ENCODE measurements around the gene HSD17B1.

HSD17B1 gene

GRCh38 chr17:42521666-42522262 is 31.0 kb upstream of the HSD17B1 start:
- ChIA-PET POLR2A (no interaction called here), CTCF (interaction anchor here (0.9 kb wide), 1 partner anchor 9 kb away, joined by 3 read pairs; no protein-coding TSS in a partner anchor)
- no peak for TF ChIP-seq CTCF (IDR thresholded peaks at IDR 0.05; ENCODE audit: control extremely low read depth, extremely low read depth, low read depth, missing control alignments)
- no peak for DNase-seq (ENCODE audit: extremely low spot score)

GRCh38 chr17:42522263-42522790 is 30.4 kb upstream of the HSD17B1 start:
- ChIA-PET CTCF (interaction anchor here (0.9 kb wide), 1 partner anchor 9 kb away, joined by 3 read pairs; no protein-coding TSS in a partner anchor), POLR2A (no interaction called here)
- no peak for TF ChIP-seq CTCF (IDR thresholded peaks at IDR 0.05; ENCODE audit: control extremely low read depth, extremely low read depth, low read depth, missing control alignments)
- DNase-seq (ENCODE audit: extremely low spot score) = no peak

- no peak for DNase-seq (ENCODE audit: extremely low spot score)
- ChIA-PET CTCF (interaction anchor here (0.9 kb wide), 1 partner anchor 10 kb away, joined by 3 read pairs; no protein-coding TSS in a partner anchor), POLR2A (no interaction called here)
- TF ChIP-seq CTCF (IDR thresholded peaks at IDR 0.05; ENCODE audit: control extremely low read depth, extremely low read depth, low read depth, missing control alignments) = no peak
Measured at GRCh38 chr17:42522798-42523278, 29.9 kb upstream of the HSD17B1 start.

- no peak for TF ChIP-seq CTCF (IDR thresholded peaks at IDR 0.05; ENCODE audit: control extremely low read depth, extremely low read depth, low read depth, missing control alignments)
- CTCF ChIA-PET = interaction anchor here (1.5 to 1.8 kb wide), 2 partner anchors 122 to 214 kb away, joined by 3 to 4 read pairs; no protein-coding TSS in a partner anchor
- POLR2A ChIA-PET = no interaction called here
- no peak for DNase-seq (ENCODE audit: extremely low spot score)
Measured at GRCh38 chr17:42525221-42525620, 27.5 kb upstream of the HSD17B1 start.

- CTCF ChIA-PET = interaction anchor here (0.6 to 2.2 kb wide), 9 partner anchors 8 to 202 kb away, joined by 3 to 14 read pairs (median 7); partner anchors contain the start of gene CAVIN1
- POLR2A ChIA-PET = no interaction called here
- DNase-seq (ENCODE audit: extremely low spot score) = no peak
- TF ChIP-seq CTCF (IDR thresholded peaks at IDR 0.05; ENCODE audit: control extremely low read depth, extremely low read depth, low read depth, missing control alignments) = no peak
Measured at GRCh38 chr17:42526031-42526444, 26.7 kb upstream of the HSD17B1 start.

- CTCF ChIA-PET = interaction anchor here (0.6 to 2.2 kb wide), 37 partner anchors 8 to 510 kb away, joined by 3 to 14 read pairs (median 5); partner anchors contain the start of genes CAVIN1, DNAJC7 and NAGLU
- POLR2A ChIA-PET = interaction anchor here (0.8 kb wide), 1 partner anchor 9 kb away, joined by 3 read pairs; the partner anchor contains the start of gene NAGLU
Measured at GRCh38 chr17:42527932-42528331, 24.8 kb upstream of the HSD17B1 start.

More at GRCh38 chr17:42527932-42528331, 24.8 kb upstream of the HSD17B1 start:
- no peak for TF ChIP-seq CTCF (IDR thresholded peaks at IDR 0.05; ENCODE audit: control extremely low read depth, extremely low read depth, low read depth, missing control alignments)
- no peak for DNase-seq (ENCODE audit: extremely low spot score)

Data from GM10248 (cell line).